GM18520 (cell line): ENCODE data around the gene EIF3K.

Source experiments
- ATAC-seq: cut with Tn5 transposase; IDR thresholded peaks from one replicate; pipeline ENCODE4 v1.9.1; 2021; ENCODE audit not compliant: unreplicated experiment

Gene EIF3K

DNA sequence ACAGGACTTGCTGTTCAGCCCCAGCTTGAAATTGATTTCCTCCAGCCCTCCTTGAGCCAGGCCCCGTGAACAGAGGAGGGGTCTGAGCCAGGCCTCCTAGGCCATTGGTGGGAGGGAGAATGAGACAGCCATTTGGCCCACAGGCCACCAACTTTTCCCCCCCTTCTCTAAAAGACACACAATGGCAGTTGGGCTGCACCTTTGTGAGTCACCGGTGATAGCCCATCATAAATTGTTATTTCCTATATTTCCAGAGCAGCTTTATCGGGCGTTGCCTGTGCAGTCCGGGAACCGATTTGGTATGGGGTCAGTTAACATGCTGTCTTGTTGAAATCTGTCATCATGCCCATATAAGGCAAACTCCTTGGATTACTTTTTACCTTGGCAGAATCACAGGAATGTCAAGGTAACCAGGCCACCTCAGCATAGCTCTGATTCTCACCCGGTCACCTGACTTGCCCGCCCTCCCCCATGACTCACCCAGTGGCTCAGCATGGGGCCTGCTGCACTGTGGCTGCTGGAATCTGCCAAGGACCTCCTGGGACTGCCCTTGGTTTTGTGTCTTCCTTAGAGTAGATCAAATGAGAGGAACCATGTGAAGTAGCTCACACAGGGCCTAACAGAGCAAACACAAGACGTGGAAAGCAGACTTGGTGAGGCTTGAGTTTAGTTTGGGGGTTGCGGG lies 64.5 kb downstream of the EIF3K start:
- no peak for ATAC-seq

DNA sequence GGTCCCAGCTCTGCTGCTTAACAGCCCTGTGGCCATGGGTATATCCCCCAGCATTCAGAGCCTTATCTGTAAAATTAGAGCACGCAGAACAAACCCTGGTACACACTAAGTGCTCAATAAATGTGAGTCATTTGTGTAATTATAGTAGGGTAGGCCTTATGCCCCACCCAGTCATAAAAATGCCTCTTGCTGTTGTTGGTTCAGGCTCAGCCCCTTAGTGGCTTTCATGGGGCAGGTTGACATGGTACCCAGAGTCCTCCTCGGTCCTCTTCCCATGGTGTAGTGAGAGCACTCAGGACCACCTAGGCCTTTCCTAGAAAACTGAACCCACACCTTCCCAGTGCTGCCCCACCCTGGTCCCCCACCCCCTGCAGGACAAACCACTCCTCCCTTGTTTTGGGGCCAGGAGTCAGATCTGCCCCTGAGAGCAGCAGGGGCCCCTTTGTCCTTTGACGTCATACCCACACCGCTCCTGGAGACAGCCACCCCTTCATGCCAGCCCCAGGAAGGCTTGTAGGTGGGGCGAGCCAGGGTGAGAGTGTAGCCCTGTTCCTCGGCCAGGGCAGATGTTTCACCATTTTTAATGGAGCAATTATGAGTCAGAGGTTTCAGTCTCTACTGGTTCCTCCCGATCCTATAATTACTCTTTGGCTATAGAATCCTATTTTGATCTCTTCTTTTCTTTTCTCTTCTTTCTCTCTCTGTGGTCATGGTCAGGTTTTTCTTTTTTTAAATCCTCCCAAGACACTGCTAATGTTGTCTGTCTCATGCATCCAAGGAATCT lies 65.3 kb downstream of the EIF3K start:
- no peak for ATAC-seq

DNA sequence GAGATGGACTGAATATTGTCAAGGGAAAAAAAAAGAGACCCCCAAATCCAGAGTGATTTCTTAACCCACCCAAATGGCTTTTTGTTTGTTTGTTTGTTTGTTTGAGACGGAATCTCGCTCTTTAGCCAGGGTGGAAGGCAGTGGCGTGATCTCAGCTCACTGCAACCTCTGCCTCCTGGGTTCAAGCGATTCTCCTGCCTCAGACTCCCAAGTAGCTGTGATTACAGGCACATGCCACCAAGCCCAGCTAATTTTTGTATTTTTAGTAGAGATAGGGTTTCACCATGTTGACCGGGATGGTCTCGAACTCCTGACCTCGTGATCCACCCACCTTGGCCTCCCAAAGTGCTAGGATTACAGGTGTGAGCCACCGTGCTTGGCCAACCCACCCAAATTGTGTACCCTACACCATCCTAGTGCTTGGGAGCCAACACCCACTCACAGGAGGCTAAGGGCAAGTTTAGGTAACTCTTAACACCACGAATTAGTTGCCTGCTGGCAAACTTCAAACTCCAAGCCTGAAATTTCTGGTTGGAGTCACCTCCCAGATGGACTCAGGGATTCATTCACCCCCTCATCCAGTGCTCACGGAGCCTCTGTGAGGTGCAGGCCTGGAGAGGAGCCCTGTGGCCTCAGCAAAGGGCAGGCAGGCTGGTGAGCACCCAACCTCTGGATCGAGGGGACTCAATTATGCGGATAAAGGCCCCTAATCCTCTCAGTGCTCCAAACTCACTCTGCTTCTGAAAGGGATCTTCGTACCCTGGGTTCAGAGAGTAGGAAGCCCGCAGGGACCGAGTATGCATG lies 66.1 kb downstream of the EIF3K start:
- no peak for ATAC-seq

DNA sequence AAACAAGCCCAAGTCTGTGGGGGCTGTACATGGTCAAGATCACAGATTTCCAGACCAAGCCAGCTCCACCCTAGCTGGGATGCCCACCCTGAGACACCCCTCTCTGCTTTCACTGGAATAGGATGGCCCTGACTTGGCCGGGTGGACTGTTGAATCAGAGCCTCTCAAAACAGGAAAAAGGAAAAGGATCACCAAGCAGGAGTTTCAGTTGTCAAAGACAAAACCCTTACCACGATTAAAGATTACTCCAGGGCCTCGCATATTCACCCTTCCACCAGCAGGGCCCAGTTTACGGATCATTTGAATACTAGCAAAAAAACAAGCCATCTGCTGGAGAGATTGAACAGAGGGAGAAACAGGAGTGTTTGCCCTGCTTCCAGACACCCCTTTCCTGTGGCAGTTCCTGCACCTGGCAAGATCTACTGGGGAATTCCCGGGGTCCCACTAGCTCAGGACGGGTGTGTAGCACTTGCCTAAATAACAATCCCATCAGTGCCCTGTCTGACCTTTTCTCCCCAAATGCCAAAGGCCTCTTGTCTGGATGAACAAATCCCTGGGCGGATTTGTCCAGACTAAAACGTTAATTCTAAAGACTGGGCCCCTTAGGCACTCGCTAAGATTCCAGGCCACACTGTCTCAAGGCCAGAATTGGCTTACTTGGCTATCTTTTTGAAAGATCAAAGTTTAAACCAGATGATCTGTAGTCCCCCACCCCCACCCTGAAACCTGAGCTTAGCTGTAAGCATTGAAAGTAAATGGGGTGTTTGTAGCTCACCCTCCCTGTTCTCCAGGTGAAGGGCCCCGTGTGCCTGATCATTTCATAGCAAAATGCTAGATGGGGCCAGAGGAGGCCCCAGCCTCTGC lies 66.9 kb downstream of the EIF3K start:
- no peak for ATAC-seq

DNA sequence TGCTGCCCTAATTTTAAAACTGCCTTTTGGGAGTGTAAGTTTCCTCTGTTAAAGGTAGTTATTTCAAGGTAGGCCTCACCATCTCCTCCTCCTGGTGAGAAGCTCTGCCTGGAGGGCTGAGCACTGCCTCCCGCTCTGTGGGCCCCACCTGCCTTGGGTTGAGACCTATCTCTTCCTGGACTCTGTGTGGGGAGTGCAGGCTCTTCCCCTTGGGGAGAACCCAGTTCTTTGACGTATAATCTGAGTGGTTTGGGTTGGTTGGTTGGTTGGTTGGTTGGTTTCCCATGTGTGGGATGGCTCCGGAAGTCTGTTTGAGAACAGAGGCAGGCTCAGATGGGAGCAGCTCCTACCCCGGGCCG lies 67.5 kb downstream of the EIF3K start:
- ATAC-seq, result no peak
